Stimulated activated CD8-positive, alpha-beta memory T cell treated with anti-CD3 and anti-CD28 coated beads, Interleukin-12 subunit alpha, Interleukin-12 subunit beta, amount 100 ng/mL, for 24 hours (primary cell): ENCODE data around the gene IFNGR2.
"Not testable (repeated sequence)": the region's sequence is repeated elsewhere in the genome, so short reads cannot be mapped to it uniquely, and the experiment has no call there.

Source experiments
- DNase-seq: peaks from one replicate; pipeline ENCODE4 v3.0.0-alpha.2; 2020; ENCODE audit errors: extremely low read depth

Gene IFNGR2

GRCh38 chr21:33377221-33377920 is 25.8 kb upstream of the IFNGR2 start:
- no peak for DNase-seq

DNA sequence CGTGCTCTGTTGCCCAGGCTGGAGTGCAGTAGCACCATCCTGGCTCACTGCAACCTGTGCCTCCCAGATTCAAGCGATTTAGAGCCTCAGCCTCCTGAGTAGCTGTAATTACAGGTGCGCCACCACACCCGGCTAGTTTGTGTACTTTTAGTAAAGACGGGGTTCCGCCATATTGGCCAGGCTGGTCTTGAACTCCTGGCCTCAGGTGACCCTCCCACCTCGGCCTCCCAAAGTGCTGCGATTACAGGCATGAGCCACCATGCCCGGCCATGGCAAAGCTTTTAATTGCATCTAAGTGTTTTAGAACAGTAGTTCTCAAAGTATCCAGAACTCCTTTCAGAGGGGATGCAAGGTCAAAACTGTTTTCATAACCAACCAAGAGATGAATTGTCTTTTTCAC is 25.1 kb upstream of the IFNGR2 start:
- DNase-seq, result no peak

DNA sequence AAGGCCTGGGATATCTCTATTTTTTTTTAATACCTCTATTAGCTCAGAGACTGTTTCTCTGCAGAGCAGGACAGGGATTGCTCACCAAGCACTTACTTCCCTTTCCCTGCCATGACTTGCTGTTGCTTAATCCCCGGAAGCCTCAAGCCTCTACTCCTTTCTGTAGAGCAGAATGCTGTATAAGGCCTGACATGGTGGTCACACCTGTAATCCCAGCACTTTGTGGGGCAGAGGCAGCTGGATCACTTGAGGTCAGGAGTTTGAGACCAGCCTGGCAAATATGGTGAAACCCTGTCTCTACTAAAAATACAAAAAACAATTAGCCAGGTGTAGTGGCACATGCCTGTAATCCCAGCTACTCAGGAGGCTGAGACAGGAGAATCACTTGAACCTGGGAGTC is 23.3 kb upstream of the IFNGR2 start:
- DNase-seq, result not testable (repeated sequence)

GRCh38 chr21:33380483-33380998 is 22.7 kb upstream of the IFNGR2 start:
- peak; percentile 80 for DNase-seq

DNA sequence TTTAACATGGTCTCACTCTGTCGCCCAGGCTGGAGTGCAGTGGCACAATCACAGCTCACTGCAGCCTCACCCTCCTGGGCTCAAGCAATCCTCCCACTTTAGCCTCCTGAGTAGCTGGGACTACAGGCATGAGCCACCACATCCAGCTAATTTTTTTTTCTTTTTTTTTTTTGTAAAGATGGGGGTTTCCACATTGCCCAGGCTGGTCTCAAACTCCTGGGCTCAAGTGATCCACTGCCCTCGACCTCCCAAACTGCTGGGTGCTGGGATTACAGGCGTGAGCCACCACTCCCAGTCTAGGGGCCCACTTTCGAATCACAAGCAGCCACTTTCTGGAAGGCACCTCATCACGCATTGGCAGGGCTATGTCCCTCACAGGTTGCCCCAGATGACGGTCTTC is 21.8 kb upstream of the IFNGR2 start:
- not testable (repeated sequence) for DNase-seq

DNA sequence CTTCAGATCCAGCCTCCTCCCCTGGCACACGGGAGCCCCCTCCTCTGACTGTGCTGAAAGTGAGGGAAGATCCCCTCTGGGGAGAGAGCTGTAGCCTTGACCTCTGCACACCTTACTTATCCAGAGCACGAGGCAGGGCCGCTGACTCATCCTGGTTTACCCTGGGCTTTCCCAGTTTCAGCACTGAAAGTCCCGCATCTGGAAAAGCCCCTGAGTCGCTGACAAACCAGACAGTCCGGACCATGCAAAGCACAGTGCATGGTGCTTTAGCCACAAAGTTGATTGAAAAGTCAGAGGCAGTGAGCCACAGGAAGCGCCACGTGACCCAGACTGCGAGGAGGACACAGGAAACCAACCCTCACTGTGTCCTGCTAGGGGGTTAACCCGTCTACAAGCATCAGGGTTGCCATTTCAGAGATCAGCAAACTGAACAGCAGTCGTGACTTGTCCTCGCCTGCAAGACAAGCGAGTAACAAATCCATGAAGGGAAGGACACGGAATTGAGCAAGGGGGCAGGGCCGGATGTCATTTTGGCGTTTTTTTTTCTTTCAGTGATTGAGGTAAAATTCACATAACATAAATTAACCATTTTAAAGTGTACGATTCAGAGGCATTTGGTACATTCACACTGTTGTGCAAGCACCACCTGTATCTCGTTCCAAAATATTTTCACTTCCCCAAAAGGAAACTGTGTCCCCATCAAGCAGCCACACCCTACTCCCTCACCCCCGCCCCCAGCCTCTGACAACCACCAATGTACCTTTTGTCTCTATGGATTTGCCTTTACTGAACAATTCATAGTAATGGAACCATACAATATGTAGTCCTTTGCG is 19.9 kb upstream of the IFNGR2 start:
- DNase-seq, result no peak

DNA sequence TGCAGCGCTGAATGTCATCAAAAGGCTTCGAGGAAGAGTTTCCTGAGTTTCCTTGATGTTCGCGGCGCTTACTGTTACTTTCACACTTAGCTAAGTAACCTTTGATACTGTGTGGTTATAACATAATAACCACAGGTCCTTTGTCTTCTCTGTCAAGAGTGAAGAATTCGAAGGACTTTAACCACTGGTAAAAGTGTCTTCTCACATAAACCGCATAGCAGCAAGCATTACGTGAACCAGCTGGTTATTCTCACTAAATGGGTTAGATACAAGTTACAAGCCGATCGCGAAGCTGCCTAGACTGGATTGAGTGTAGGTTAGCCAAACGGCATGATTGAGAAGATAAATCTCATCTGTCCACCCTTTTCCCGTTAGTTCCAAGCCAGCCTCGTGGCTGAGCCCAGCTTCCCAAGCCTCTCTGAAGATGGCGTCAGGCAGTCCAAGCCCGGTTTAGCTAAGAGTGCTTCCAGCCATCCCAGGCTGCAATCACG is 18.3 kb upstream of the IFNGR2 start:
- DNase-seq, result no peak

DNA sequence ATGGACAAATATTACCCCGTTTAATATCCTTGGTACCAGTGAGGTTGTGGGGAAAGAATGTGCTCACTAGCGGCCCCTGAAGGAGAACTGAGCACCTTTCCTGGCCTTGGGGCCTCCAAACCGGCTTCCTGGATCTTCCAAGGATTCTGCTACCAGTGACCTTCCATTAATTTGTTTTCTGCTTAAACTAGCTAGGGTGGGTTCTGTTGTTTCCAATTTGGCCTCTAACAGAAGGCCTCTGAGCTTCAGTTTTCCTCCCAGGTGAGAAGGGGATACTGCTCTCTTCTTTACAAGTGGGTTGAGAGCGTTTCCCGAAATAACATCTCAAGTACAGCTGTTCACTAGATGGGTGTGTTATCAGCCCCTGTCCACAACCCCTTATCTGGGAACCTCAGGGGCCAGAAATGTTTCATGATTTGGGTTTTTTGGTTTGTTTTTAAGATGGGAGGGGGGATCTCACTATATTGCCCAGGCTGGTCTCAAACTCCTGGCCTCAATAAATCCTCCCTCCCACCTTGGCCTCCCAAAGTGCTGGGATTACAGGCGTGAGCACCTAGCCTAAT is 16.9 kb upstream of the IFNGR2 start:
- DNase-seq, result no peak

DNA sequence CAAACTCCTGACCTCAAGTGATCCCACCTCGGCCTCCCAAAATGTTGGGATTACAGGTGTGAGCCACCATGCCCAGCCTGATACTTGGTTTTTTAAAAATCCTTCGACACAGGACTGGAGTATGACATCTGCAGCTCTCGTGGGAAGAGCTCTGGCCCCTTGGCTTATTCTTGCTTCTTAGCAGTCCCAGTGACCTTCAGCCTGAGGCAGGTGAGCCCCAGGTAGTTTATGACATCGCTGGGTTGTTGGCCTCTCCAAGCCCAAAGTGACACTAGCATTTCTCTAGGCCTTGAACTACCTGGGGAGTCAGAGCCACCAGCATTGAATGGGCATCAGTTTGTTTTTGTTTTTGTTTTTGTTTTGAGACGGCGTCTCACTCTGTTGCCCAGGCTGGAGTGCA is 15.9 kb upstream of the IFNGR2 start:
- no peak for DNase-seq

GRCh38 chr21:33388188-33388587 is 15.0 kb upstream of the IFNGR2 start:
- DNase-seq, result no peak

GRCh38 chr21:33390479-33390878 is 12.7 kb upstream of the IFNGR2 start:
- no peak for DNase-seq

- DNase-seq, result no peak
These were observed 11.6 kb upstream of the IFNGR2 start for GRCh38 chr21:33391656-33392055.

DNA sequence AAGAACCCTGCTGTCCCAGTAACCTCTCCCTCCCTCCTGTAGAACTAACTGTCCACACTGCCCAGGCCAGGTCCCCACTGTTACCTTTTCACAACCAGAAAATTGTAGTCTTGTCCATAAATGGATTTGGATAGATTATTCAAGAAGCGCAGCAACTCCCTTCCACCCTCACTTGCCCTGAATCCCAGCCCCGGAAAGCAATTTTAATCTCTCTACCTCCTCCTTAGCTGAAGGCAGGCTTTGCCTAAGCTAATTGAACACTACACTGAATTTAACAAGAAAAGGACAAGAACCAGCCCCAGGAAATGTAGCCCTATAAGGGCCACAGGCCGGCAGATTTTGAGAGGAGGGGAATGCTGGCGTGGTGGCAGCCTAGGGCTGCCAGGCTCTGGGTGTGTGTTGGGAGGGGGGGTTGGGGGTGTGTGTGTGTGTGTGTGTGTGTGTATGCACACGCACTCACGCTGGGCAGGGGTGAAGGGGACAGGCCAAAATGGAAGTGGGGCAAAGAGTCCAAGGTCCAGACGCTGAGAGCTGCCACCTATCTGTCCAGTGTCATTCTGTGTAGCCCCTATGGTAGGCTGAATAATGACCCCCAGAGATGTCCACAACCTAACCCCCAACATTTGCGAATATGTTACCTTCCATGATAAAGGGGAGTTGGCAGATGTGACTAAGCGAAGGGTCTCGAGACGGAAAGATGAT is 10.8 kb upstream of the IFNGR2 start:
- DNase-seq, result no peak

- no peak for DNase-seq
These were observed 9.9 kb upstream of the IFNGR2 start for GRCh38 chr21:33393348-33393747.

DNA sequence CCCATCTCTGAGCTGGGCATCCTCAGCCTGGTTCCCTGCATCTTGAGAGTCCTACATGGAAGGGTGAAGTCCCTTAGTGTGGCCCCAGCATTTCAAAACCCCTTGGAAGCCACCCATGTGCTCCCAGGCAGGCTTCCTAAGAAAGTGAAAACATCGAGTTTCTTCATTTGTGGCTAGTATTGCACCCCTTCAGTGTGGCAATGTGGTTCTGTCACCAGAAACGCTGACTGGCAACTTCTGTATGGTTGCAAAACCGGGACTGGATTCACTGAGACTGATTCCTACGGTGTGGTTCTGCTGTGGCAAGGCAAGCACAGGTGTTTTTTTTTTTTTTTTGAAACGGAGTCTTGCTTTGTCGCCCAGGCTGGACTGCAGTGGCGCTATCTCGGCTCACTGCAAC is 9.0 kb upstream of the IFNGR2 start:
- no peak for DNase-seq

DNA sequence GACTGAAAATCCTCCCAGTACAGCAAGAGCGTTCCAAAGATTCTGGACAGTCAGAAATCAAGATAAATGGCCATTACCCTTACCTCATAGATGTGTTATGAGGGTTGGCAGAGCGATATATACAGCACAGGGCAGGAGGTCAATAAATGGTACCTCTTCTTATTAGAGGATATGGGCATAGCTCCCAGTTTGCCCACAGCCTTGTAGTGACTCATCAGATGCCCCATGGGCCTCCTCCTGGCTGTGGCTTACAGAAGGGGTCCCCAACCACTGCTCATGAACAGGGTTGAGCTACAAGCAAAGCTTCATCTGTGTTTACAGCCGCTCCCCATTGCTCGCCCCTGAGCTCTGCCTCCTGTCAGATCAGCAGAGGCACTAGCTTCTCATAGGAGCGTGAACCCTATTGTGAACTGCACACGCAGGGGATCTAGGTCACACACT is 7.3 kb upstream of the IFNGR2 start:
- no peak for DNase-seq

- DNase-seq, result no peak
These were observed 6.8 kb upstream of the IFNGR2 start for GRCh38 chr21:33396436-33396835.

GRCh38 chr21:33396951-33397350 is 6.3 kb upstream of the IFNGR2 start:
- DNase-seq, result no peak

- DNase-seq, result no peak
These were observed 5.5 kb upstream of the IFNGR2 start for GRCh38 chr21:33397717-33398116.

DNA sequence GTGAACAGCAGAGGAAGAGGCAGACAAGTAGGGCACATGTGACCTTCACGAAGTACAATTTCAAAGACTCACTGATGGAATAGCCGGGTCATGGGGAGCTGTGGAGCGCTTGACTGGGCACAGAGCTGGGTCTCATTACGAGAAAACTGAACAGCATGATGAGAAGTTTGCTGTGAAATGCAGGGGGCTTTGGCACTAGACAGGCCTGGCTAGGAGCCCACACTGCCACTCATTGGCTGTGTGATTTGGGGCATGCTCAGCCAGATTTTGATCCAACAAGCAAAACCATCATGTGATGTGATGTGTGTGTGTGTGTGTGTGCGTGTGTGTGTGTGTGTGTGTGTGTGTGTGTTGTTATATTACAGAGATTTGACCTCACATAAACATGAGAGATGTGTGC is 4.9 kb upstream of the IFNGR2 start:
- no peak for DNase-seq

DNA sequence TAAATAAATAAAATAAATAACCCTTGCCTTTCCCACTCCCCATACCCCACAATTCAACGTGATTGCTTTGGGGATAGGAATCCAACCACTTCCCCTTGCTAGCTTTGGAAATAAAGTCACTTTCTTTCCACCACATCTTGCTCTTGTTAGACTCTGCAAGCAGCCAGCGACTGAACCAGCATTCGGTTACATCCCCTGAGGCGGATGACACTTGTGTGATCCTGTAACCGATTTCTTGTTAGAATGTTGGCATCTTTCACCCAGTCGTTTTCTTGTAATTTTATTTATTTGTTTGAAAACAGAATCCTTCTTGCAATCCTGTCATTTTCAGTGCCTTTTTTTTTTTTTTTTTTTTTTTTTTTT is 1.6 kb upstream of the IFNGR2 start:
- DNase-seq, result no peak
